LNCaP clone FGC (cell line): ENCODE results near the gene CDC123.

Source experiments
- DNase-seq: peaks from one replicate; pipeline ENCODE4 v3.0.0-alpha.2; 2011; ENCODE audit warnings: low read depth
- H3K4me3 ChIP-seq: 2 replicates; pipeline ENCODE4 v1.5.1; 2011; ENCODE audit warnings: mild to moderate bottlenecking, low read depth, low read length, control low read depth
- TF ChIP-seq, protein P1 (sequence below): IDR thresholded peaks from 2 replicates; pipeline ENCODE4 v1.5.1; 2012; ENCODE audit warnings: mild to moderate bottlenecking; ENCODE audit not compliant: control insufficient read depth, insufficient read depth; ENCODE audit errors: extremely low read depth

The CDC123 gene

DNA sequence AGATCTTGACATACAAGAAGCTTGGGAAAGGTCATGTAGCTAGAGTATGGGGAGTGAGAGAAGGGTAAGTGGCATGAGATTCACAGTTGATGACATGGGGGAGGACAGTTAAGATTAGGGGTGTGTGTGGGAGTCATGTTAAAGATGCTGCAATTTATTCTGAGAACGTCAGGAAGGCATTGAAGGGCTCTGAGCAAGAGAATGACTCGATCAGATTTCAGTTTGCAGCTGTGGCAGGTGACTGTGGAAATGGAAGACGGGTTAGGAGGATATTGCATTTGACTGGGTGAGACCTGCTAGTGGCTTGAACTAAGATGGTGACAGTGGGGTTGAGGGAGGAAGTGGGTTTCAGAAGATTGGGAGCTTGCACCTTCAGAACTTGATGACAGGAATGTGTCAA, 5.6 kb downstream of the CDC123 start:
- TF ChIP-seq, protein P1, sequence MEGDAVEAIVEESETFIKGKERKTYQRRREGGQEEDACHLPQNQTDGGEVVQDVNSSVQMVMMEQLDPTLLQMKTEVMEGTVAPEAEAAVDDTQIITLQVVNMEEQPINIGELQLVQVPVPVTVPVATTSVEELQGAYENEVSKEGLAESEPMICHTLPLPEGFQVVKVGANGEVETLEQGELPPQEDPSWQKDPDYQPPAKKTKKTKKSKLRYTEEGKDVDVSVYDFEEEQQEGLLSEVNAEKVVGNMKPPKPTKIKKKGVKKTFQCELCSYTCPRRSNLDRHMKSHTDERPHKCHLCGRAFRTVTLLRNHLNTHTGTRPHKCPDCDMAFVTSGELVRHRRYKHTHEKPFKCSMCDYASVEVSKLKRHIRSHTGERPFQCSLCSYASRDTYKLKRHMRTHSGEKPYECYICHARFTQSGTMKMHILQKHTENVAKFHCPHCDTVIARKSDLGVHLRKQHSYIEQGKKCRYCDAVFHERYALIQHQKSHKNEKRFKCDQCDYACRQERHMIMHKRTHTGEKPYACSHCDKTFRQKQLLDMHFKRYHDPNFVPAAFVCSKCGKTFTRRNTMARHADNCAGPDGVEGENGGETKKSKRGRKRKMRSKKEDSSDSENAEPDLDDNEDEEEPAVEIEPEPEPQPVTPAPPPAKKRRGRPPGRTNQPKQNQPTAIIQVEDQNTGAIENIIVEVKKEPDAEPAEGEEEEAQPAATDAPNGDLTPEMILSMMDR, result no peak
- no peak overlapping the region for H3K4me3 ChIP-seq
- no peak for DNase-seq

DNA sequence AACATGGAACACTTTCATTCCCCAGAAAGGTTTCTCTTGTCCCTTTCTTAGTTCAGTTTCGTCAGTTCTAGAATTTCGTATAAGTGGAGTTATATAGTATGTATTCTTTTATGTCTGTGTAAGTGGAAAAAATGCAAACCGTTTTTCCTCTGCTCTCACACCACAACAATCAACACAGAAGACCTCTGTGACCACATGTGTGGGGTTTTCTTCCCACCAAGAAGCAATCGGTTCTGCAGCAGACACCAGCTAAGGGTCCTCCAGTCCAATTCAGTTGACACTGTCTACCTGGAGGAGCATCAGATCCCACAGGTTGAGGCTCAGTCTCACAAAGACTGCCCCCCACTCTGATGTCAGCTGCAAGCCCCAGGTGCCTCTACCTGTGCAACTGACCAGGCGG, 6.2 kb downstream of the CDC123 start:
- no peak overlapping the region for H3K4me3 ChIP-seq
- TF ChIP-seq, protein P1, result no peak
- DNase-seq, result no peak

DNA sequence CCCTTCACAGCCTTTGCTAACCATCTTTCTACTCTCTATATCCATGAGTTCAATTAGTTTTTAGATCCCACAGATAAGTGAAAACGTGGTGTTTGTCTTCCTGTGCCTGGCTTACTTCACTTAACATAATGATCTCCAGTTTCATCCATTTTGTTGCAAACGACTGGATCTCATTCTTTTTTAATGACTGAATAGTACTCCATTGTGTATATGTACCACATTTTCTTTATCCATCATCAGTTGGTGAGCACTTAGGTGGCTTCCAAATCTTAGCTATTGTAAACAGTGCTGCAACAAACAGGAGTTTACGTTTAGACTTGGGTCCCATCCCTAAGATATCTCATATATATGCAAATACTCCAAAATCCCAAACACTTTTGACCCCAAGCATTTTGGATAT, 9.1 kb downstream of the CDC123 start:
- TF ChIP-seq, protein P1, result no peak
- no peak overlapping the region for H3K4me3 ChIP-seq
- no peak for DNase-seq

DNA sequence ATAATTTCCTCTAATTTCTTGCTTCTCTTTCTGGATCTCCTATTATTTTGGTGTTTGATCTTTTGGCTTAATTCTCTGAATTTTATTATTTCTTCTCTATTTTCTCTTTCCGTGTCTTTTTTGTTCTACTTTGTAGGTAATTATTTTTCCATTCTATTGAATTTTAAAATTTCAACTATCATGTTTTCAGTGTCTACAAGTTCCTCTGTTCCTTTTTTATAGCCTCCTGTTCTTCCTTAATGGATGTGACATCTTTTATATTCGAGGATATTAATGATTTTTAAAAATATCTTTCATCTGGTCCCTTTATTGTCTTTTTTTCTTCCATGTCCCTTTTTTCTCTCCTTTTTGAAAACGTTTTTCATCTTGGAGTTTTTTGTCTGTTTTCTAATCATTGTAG, 11.1 kb downstream of the CDC123 start:
- TF ChIP-seq, protein P1, result no peak

DNA sequence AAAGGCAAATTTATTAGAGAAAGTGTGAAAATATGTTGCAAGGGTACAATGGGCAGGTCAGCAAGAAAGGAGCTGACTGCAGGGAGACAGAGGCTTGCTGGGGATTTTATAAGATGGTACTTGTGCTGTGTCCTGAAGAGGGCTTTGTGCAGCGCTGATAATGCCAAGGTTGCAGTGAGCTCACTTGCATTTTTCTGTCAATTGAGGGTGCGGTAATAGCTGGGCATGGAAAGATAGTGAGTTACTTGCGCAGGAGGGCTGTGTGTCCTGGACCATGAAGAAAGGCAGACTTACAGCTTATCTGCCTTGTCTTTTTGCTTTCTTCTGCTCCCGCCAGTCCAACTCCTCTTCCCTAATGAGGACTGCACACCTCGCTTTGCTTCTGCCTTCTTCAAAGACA, 12.5 kb downstream of the CDC123 start:
- DNase-seq, result no peak
- TF ChIP-seq, protein P1, result no peak
- no peak overlapping the region for H3K4me3 ChIP-seq

More for the DNA sequence above, 11.1 kb downstream of the CDC123 start:
- no peak for DNase-seq
- no peak overlapping the region for H3K4me3 ChIP-seq

DNA sequence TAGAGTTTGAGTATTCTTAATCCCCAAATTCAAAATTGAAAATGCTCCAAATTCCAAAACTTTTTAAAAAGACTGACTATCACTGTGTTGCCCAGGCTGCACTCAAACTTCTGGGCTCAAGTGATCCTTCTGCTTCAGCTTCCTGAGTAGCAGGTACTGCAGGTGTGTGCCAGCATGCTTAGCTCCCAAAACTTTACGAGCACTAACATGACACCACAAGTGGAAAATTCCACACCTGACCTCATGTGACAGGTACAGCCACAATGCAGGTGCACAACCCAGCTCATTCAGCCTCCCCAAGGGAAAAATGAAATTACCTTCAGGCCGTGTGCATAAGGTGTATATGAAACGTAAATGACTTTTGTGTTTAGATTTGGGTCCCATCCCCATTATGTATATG, 16.5 kb downstream of the CDC123 start:
- no peak for DNase-seq
- H3K4me3 ChIP-seq, result no peak overlapping the region
- TF ChIP-seq, protein P1, result no peak

DNA sequence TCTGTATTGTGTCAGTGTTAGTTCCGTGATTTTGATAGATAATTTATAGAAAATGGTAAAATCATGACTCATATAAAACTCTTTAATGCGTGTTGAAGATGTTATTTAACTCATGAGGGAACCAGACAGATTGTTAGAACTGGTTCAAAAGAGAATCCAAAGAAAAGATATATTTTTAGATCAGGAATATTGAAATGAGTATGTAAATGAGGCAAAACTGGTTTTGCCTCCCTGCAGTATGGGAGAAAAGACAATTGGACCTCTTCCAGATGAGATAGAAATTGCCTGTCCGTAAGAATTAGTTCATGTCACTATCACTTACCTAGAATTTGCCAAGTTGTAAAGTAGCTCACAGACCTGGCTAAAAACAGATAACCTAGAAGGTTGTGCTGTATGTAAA, 17.6 kb downstream of the CDC123 start:
- no peak overlapping the region for H3K4me3 ChIP-seq
- TF ChIP-seq, protein P1, result no peak
- no peak for DNase-seq
